GM10248 (cell line): ENCODE measurements around the gene HSPB1.
"Not testable (repeated sequence)": the region's sequence is repeated elsewhere in the genome, so short reads cannot be mapped to it uniquely, and the experiment has no call there.

Experiments used
- CTCF ChIA-PET: fragments of 300-600 bp; sonication (Branson Sonifier 250); formaldehyde crosslinking; extraction: SDS; loops from one replicate; lab custom pipeline; 2021; ENCODE audit warnings: antibody characterized with exemption; lab: Yijun Ruan, JAX
- POLR2A ChIA-PET: fragments of 350-650 bp; sonication (Branson Sonifier 250); formaldehyde crosslinking; extraction: SDS; loops from one replicate; lab custom pipeline; 2020; ENCODE audit warnings: antibody characterized with exemption; lab: Yijun Ruan, JAX
- DNase-seq: peaks from one replicate; pipeline ENCODE4 v3.0.0; 2012; ENCODE audit errors: extremely low spot score
- CTCF ChIP-seq: IDR thresholded peaks from 2 replicates; pipeline ENCODE4 v1.5.1; 2012; ENCODE audit warnings: mild to moderate bottlenecking, low read depth; ENCODE audit errors: extremely low read depth, missing control alignments, control extremely low read depth

The HSPB1 gene

GRCh38 chr7:76303202-76304147 is 1.0 kb downstream of the HSPB1 start:
- ChIA-PET POLR2A (interaction anchor here (0.5 to 1.8 kb wide), 12 partner anchors 10 to 255 kb away, joined by 3 to 9 read pairs (median 4); partner anchors contain the start of gene YWHAG), CTCF (interaction anchor here (2.4 to 3.1 kb wide), 3 partner anchors 11 to 29 kb away, joined by 7 to 26 read pairs (median 23); no protein-coding TSS in a partner anchor)
- no peak for TF ChIP-seq CTCF
- DNase-seq = peak; percentile 84

GRCh38 chr7:76304888-76305375 is 2.5 kb downstream of the HSPB1 start:
- no peak for DNase-seq
- ChIA-PET POLR2A (interaction anchor here (0.7 to 3.1 kb wide), 4 partner anchors 9 to 138 kb away, joined by 3 to 12 read pairs (median 4); no protein-coding TSS in a partner anchor), CTCF (interaction anchor here (1.4 to 17.2 kb wide), 4 partner anchors 9 to 42 kb away, joined by 5 to 339 read pairs (median 24); no protein-coding TSS in a partner anchor)
- TF ChIP-seq CTCF = no peak

GRCh38 chr7:76308874-76309273 is 6.4 kb downstream of the HSPB1 start:
- DNase-seq, POLR2A ChIA-PET: not testable (repeated sequence)
- CTCF ChIA-PET = interaction anchor here (1.6 to 17.2 kb wide), 2 partner anchors 18 to 131 kb away, joined by 9 to 339 read pairs; no protein-coding TSS in a partner anchor

GRCh38 chr7:76309341-76310101 is 7.0 kb downstream of the HSPB1 start:
- POLR2A ChIA-PET, DNase-seq: not testable (repeated sequence)
- CTCF ChIA-PET = interaction anchor here (1.6 to 17.2 kb wide), 2 partner anchors 19 to 131 kb away, joined by 9 to 339 read pairs; no protein-coding TSS in a partner anchor

DNA sequence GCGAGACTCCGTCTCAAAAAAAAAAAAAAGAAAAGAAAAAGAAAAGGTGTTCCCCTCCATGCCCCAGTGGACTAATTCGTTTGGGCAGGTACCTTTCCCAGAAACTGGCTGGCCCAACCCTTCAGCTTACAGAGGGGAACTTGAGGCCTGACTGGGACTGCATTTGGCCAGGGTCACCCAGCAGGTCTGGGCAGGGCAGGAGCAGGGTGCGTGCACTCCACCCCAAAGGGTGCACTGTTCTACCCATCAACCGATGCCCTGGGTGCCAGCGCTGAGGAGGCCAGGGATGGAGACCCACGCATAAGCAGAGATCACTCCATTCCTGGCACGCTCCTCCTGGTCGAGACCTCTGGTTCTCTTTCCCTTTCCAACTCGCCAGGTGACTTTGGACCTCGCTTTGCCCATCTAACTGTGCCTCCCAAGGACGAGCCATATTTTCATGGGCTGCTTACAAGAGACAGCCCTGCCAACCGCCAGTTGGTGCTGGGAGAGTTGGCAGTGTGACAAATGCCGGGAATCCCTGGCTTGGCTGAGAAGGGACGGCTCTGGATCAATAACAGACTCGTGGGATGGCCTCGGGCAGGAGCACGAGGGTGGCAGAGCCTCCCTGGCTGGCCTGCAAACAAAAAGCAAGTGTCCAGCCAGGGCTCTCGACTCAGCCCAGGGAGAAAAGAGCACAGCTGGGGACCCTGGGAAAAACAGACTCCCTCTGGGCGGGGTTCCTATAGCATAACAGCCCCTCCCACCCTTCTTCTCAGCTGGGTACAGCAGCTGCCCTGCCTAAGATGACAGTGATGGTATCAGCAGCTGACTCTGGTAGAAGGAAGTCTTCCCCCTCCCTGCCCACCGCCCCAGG is 7.9 kb downstream of the HSPB1 start:
- no peak for TF ChIP-seq CTCF
- ChIA-PET CTCF (interaction anchor here (9.0 to 17.2 kb wide), 2 partner anchors 20 to 134 kb away, joined by 136 to 339 read pairs; no protein-coding TSS in a partner anchor), POLR2A (no interaction called here)
- no peak for DNase-seq

DNA sequence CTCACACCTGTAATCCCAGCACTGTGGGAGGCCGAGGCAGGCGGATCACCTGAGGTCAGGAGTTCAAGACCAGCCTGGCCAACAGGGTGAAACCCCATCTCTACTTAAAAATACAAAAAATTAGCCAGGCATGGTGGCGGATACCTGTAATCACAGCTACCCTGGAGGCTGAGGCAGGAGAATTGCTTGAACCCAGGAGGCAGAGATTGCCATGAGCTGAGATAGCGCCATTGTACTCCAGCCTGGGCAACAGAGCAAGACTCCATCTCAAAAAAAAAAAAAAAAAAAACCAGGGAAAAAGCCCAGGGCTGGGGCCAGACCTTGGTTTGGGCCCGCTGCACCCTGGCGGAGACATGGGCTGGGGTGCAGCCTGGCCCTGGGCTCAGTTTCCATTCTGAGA is 9.4 kb downstream of the HSPB1 start:
- CTCF ChIA-PET = interaction anchor here (1.0 to 17.2 kb wide), 4 partner anchors 21 to 135 kb away, joined by 3 to 339 read pairs (median 70); partner anchors contain the start of genes SRRM3 and YWHAG
- POLR2A ChIA-PET = not testable (repeated sequence)

GRCh38 chr7:76314042-76314721 is 11.7 kb downstream of the HSPB1 start:
- POLR2A ChIA-PET = interaction anchor here (1.3 to 2.4 kb wide), 2 partner anchors 9 to 11 kb away, joined by 6 to 9 read pairs; no protein-coding TSS in a partner anchor
- CTCF ChIA-PET = interaction anchor here (0.5 to 17.2 kb wide), 37 partner anchors 8 to 261 kb away, joined by 3 to 339 read pairs (median 4); partner anchors contain the start of genes HSPB1 and SRRM3
- peak; percentile 100 for TF ChIP-seq CTCF
- DNase-seq = peak; percentile 92

More for the DNA sequence above, 9.4 kb downstream of the HSPB1 start:
- not testable (repeated sequence) for DNase-seq

- DNase-seq = not testable (repeated sequence)
- ChIA-PET POLR2A (interaction anchor here (1.3 to 2.4 kb wide), 2 partner anchors 10 to 11 kb away, joined by 6 to 9 read pairs; no protein-coding TSS in a partner anchor), CTCF (interaction anchor here (1.0 to 17.2 kb wide), 20 partner anchors 9 to 188 kb away, joined by 3 to 339 read pairs (median 11); partner anchors contain the start of gene HSPB1)
These were observed 12.3 kb downstream of the HSPB1 start for GRCh38 chr7:76314740-76315139.
